OCI-LY3 (cell line): Measurements from ENCODE around the gene NCK2.

Source experiments
- H2AFZ ChIP-seq: fragments of 200-600, 300-600 bp; shearing (Covaris generic); 2 replicates; pipeline ENCODE4 v1.6.0; 2014; ENCODE audit warnings: antibody characterized with exemption, low read depth, low read length
- H3K27ac ChIP-seq: fragments of 200-600, 300-600 bp; sonication (generic); 2 replicates; pipeline ENCODE4 v1.5.1; 2014; ENCODE audit warnings: mild to moderate bottlenecking, low read length, moderate library complexity, mixed read lengths
- H3K27me3 ChIP-seq: fragments of 200-600, 300-600 bp; sonication (generic); 2 replicates; pipeline ENCODE4 v1.6.1; 2014; ENCODE audit warnings: low read depth, low read length, mixed read lengths
- H3K36me3 ChIP-seq: fragments of 200-600, 300-600 bp; sonication (generic); replicated peaks from 2 replicates; pipeline ENCODE3; 2014; ENCODE audit warnings: low read depth, low read length, mixed read lengths
- H3K4me1 ChIP-seq: fragments of 300-600, 200-600 bp; sonication (generic); 2 replicates; pipeline ENCODE4 v1.6.1; 2014; ENCODE audit warnings: low read length, mixed read lengths
- H3K4me2 ChIP-seq: fragments of 200-600, 300-600 bp; sonication (generic); 2 replicates; pipeline ENCODE4 v1.6.1; 2014; ENCODE audit warnings: low read length, mixed read lengths
- H3K4me3 ChIP-seq: fragments of 300-600, 200-600 bp; sonication (generic); 2 replicates; pipeline ENCODE4 v1.5.1; 2014; ENCODE audit warnings: antibody characterized with exemption, mild to moderate bottlenecking, low read length, moderate library complexity
- H3K79me2 ChIP-seq: fragments of 300-600, 200-600 bp; shearing (Covaris generic); 2 replicates; pipeline ENCODE4 v1.6.1; 2014; ENCODE audit warnings: mild to moderate bottlenecking, low read length, mixed read lengths
- H3K9ac ChIP-seq: fragments of 300-600, 200-600 bp; shearing (Covaris generic); 2 replicates; pipeline ENCODE4 v1.6.0; 2014; ENCODE audit warnings: mild to moderate bottlenecking, low read length, moderate library complexity
- H3K9me3 ChIP-seq: fragments of 200-600, 300-600 bp; shearing (Covaris generic); 2 replicates; pipeline ENCODE4 v1.6.1; 2014; ENCODE audit warnings: low read length, mixed read lengths; ENCODE audit not compliant: insufficient read depth
- H4K20me1 ChIP-seq: fragments of 200-600, 300-600 bp; sonication (generic); 2 replicates; pipeline ENCODE4 v1.6.1; 2016; ENCODE audit warnings: low read length, mixed read lengths; ENCODE audit not compliant: insufficient read depth
- EZH2phosphoT487 ChIP-seq: fragments of 200-600 bp; shearing (Covaris generic); IDR thresholded peaks from 2 replicates; pipeline ENCODE4 v1.6.1; 2018; ENCODE audit warnings: antibody characterized with exemption, mixed run types, low read depth
- TF ChIP-seq, protein P1 (sequence below): fragments of 200-600, 300-600 bp; sonication (generic); IDR thresholded peaks from 2 replicates; pipeline ENCODE4 v1.5.1; 2014; ENCODE audit warnings: antibody characterized with exemption, low read length, low read depth

NCK2 gene

DNA sequence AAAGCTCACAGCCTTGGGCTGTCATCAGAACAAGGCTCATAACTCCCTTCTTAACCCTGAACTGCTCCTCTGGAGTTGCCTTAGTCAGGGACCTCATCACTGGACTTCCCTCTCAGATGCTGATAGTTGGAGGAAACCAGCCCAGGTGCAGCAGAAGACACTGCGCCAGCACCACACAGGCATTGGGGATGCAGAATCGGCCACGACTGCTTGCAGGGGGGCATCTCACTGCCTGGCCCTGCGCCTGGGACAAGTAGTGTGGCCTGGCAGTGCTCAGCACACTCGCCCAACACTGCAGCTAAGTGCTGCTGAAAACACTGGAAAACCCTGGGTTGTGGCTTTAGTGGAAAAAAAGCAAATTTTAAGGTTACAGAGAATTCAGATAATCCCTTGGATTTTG, 68.7 kb downstream of the NCK2 start:
- Histone ChIP-seq H3K4me2 (no peak overlapping the region), H3K9me3 (no peaks in the 10 kb centered on the region), H3K79me2 (peaks cover 12% of the 10 kb centered on the region; the same call in 1 of the 2 replicates), H3K27me3 (no peaks in the 10 kb centered on the region), H3K4me1 (peaks cover 9% of the 10 kb centered on the region; the same call in 1 of the 2 replicates), H3K27ac (no peak overlapping the region), H4K20me1 (peaks cover 24% of the 10 kb centered on the region; the same call in 1 of the 2 replicates), H2AFZ (no peak overlapping the region), H3K9ac (no peak overlapping the region), H3K36me3 (no peaks in the 10 kb centered on the region), H3K4me3 (no peak overlapping the region)
- TF ChIP-seq, protein P1, sequence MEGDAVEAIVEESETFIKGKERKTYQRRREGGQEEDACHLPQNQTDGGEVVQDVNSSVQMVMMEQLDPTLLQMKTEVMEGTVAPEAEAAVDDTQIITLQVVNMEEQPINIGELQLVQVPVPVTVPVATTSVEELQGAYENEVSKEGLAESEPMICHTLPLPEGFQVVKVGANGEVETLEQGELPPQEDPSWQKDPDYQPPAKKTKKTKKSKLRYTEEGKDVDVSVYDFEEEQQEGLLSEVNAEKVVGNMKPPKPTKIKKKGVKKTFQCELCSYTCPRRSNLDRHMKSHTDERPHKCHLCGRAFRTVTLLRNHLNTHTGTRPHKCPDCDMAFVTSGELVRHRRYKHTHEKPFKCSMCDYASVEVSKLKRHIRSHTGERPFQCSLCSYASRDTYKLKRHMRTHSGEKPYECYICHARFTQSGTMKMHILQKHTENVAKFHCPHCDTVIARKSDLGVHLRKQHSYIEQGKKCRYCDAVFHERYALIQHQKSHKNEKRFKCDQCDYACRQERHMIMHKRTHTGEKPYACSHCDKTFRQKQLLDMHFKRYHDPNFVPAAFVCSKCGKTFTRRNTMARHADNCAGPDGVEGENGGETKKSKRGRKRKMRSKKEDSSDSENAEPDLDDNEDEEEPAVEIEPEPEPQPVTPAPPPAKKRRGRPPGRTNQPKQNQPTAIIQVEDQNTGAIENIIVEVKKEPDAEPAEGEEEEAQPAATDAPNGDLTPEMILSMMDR: no peak
- TF ChIP-seq EZH2phosphoT487: no peak

DNA sequence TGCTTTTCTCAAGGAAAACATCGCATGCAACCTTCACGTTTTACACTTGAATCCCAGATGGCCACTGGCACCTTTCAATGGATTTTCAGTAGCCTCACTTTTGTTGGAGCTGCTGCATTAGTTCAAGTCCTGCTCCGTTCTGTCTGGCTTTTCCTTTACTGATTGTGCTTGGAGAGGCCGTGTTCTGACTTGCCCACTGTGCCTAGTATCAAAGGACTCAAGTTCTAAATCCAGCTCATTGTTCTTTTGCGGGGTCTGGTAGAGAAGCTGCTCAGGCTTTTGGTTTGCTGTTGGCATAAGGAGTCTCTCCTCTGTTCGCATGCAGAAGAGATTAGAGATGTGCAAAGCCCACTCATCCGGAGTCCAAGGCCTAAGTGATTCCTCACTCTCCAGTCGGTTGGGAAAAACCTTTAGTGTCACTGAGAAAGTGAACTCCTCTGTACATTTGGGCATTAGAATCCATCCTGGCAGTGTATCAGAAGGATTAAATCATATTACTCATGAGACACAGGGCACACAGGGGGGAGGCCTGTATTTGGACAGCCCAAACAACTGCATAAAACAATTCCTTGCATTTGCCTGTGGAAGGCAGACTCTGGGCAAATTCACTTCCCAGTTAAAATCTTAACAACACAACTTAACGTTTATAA, 69.7 kb downstream of the NCK2 start:
- Histone ChIP-seq H3K9me3 (no peaks in the 10 kb centered on the region), H2AFZ (no peak overlapping the region), H3K4me1 (no peaks in the 10 kb centered on the region), H3K27me3 (no peaks in the 10 kb centered on the region), H3K36me3 (no peaks in the 10 kb centered on the region), H3K4me3 (no peak overlapping the region), H3K4me2 (no peak overlapping the region), H3K9ac (no peak overlapping the region), H3K79me2 (peaks cover 9% of the 10 kb centered on the region; the same call in 1 of the 2 replicates), H4K20me1 (peaks cover 17% of the 10 kb centered on the region; the same call in 1 of the 2 replicates), H3K27ac (no peak overlapping the region)
- no peak for TF ChIP-seq EZH2phosphoT487
- TF ChIP-seq, protein P1: no peak

DNA sequence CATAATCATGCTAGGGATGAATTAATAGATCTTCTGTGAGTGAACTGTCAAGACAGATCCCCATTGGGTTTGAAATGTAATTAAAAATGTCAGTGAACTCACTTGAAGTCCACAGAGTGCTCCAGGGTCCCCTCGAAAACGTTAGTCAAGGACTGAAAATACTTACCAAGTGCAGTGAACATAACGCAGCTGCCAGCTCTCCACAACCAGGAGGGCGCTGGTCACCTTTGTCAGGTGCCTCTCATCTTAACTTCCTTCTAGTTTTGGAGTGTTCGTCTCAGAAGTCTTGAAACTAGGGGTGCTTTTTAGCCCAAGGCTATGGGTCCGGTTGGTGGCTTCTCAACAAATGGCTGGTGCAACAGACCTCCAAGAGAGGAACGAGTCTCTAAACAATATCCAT, 70.7 kb downstream of the NCK2 start:
- no peak overlapping the region for H3K27ac ChIP-seq
- no peak overlapping the region for H3K9ac ChIP-seq
- no peak overlapping the region for H3K4me2 ChIP-seq
- H3K27me3 ChIP-seq: no peaks in the 10 kb centered on the region
- no peak overlapping the region for H3K4me3 ChIP-seq
- peaks cover 4% of the 10 kb centered on the region; the same call in 1 of the 2 replicates for H3K79me2 ChIP-seq
- H3K9me3 ChIP-seq: no peaks in the 10 kb centered on the region
- TF ChIP-seq EZH2phosphoT487: no peak
- TF ChIP-seq, protein P1: no peak
- H3K4me1 ChIP-seq: no peaks in the 10 kb centered on the region
- peaks cover 11% of the 10 kb centered on the region; the same call in 1 of the 2 replicates for H4K20me1 ChIP-seq
- H2AFZ ChIP-seq: no peak overlapping the region
- H3K36me3 ChIP-seq: no peaks in the 10 kb centered on the region

DNA sequence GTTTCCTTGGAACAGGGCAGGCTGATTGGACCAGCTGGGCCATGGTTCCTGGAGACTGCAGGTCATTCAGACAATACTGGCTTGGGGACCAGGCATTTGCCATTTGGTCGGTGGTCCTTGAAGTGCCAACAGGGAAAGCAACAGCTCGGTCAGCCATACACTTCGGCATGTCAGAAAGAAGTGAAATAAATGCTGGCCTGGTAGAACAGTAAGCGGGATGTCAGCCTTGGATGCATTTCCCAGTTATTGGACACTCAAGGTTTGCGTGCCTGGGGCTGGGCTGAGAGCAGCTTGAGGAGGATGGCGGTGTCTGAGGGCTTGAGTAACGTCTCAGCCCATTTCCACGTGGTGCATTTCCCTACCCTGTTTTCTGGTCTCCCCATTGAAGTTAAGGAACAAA, 75.4 kb downstream of the NCK2 start:
- no peak overlapping the region for H3K4me2 ChIP-seq
- no peaks in the 10 kb centered on the region for H3K4me1 ChIP-seq
- H3K79me2 ChIP-seq: no peaks in the 10 kb centered on the region
- no peak overlapping the region for H3K27ac ChIP-seq
- no peaks in the 10 kb centered on the region for H3K27me3 ChIP-seq
- no peaks in the 10 kb centered on the region for H3K36me3 ChIP-seq
- no peak overlapping the region for H3K9ac ChIP-seq
- peaks cover 16% of the 10 kb centered on the region; the same call in 1 of the 2 replicates for H4K20me1 ChIP-seq
- no peak overlapping the region for H2AFZ ChIP-seq
- no peak for TF ChIP-seq EZH2phosphoT487
- TF ChIP-seq, protein P1: no peak
- no peak overlapping the region for H3K4me3 ChIP-seq
- H3K9me3 ChIP-seq: no peaks in the 10 kb centered on the region
